HepG2 (cell line): ENCODE results near the gene SHQ1.

Experiments
- ATF3 ChIP-seq: sonication (generic); formaldehyde crosslinking; IDR thresholded peaks from 2 replicates; pipeline ENCODE4 v1.4.0; 2020; ENCODE audit warnings: missing genetic modification reagents
- CHD2 ChIP-seq: IDR thresholded peaks from 2 replicates; pipeline ENCODE4 v1.6.1; 2011; ENCODE audit warnings: low read depth, low read length, improper control_type of control experiment
- CTCF ChIP-seq: sonication (generic); formaldehyde crosslinking; IDR thresholded peaks from 2 replicates; pipeline ENCODE4 v1.5.0; 2020; ENCODE audit warnings: mild to moderate bottlenecking, missing genetic modification reagents, moderate library complexity
- EEA1 ChIP-seq: sonication (generic); formaldehyde crosslinking; IDR thresholded peaks from 2 replicates; pipeline ENCODE4 v1.5.1; 2020; ENCODE audit warnings: mild to moderate bottlenecking, missing genetic modification reagents, borderline replicate concordance
- MAX ChIP-seq: IDR thresholded peaks from 2 replicates; pipeline ENCODE4 v1.6.1; 2012; ENCODE audit warnings: inconsistent platforms
- MYNN ChIP-seq: sonication (generic); formaldehyde crosslinking; IDR thresholded peaks from 2 replicates; pipeline ENCODE4 v1.4.0; 2020; ENCODE audit warnings: mild to moderate bottlenecking, low read depth, missing genetic modification reagents
- SIN3A ChIP-seq: IDR thresholded peaks from 2 replicates; pipeline ENCODE4 v1.6.1; 2011; ENCODE audit warnings: low read depth, mild to moderate bottlenecking, control low read depth, low read length, borderline replicate concordance
- ZNF629 ChIP-seq: sonication (generic); formaldehyde crosslinking; conservative IDR thresholded peaks from 2 replicates; pipeline ENCODE4 v1.5.0; 2020; ENCODE audit warnings: missing genetic modification reagents
- ZNF790 ChIP-seq: sonication (generic); formaldehyde crosslinking; IDR thresholded peaks from 2 replicates; pipeline ENCODE4 v1.8.0; 2022; ENCODE audit warnings: missing genetic modification reagents, mild to moderate bottlenecking, borderline replicate concordance

GRCh38 chr3:72791161-72791560, 57.1 kb downstream of the SHQ1 start:
- TF ChIP-seq MAX (no peak), EEA1 (CRISPR knock-in tag) (no peak), CHD2 (no peak), MYNN (no peak), ZNF629 (CRISPR knock-in tag) (no peak), SIN3A (no peak), ZNF790 (CRISPR knock-in tag) (no peak), ATF3 (CRISPR knock-in tag) (no peak), CTCF (CRISPR knock-in tag) (no peak)
